Fibroblast of mammary gland (primary cell): ENCODE data around the gene HYOU1.
A peak's percentile ranks its signal among the peaks of the same experiment; 100 is the strongest.

ENCODE experiments used
- DNase-seq: peaks from one replicate; pipeline ENCODE4 v3.0.0-alpha.2; 2010; ENCODE audit warnings: low read depth
- H3K4me3 ChIP-seq: 2 replicates; pipeline ENCODE4 v1.5.1; 2011; ENCODE audit warnings: low read depth, mild to moderate bottlenecking, low read length, moderate library complexity; ENCODE audit not compliant: control insufficient read depth
- TF ChIP-seq, protein P1 (sequence below): conservative IDR thresholded peaks from 2 replicates; pipeline ENCODE4 v1.5.1; 2011; ENCODE audit warnings: low read depth, low read length, inconsistent platforms; ENCODE audit not compliant: control insufficient read depth, insufficient read depth

HYOU1 gene

GRCh38 chr11:119014209-119014924 lies 42.6 kb downstream of the HYOU1 start:
- TF ChIP-seq, protein P1, sequence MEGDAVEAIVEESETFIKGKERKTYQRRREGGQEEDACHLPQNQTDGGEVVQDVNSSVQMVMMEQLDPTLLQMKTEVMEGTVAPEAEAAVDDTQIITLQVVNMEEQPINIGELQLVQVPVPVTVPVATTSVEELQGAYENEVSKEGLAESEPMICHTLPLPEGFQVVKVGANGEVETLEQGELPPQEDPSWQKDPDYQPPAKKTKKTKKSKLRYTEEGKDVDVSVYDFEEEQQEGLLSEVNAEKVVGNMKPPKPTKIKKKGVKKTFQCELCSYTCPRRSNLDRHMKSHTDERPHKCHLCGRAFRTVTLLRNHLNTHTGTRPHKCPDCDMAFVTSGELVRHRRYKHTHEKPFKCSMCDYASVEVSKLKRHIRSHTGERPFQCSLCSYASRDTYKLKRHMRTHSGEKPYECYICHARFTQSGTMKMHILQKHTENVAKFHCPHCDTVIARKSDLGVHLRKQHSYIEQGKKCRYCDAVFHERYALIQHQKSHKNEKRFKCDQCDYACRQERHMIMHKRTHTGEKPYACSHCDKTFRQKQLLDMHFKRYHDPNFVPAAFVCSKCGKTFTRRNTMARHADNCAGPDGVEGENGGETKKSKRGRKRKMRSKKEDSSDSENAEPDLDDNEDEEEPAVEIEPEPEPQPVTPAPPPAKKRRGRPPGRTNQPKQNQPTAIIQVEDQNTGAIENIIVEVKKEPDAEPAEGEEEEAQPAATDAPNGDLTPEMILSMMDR: no peak
- no peak overlapping the region for H3K4me3 ChIP-seq
- no peak for DNase-seq

GRCh38 chr11:119012629-119013170 lies 44.3 kb downstream of the HYOU1 start:
- TF ChIP-seq, protein P1: no peak

GRCh38 chr11:119011476-119012053 lies 45.4 kb downstream of the HYOU1 start:
- DNase-seq: no peak
- TF ChIP-seq, protein P1: no peak
- H3K4me3 ChIP-seq: no peak overlapping the region

More at GRCh38 chr11:119012629-119013170, 44.3 kb downstream of the HYOU1 start:
- no peak overlapping the region for H3K4me3 ChIP-seq
- DNase-seq: no peak

GRCh38 chr11:119006656-119007055 lies 50.3 kb downstream of the HYOU1 start:
- TF ChIP-seq, protein P1: no peak
- H3K4me3 ChIP-seq: no peak overlapping the region
- DNase-seq: no peak

DNA sequence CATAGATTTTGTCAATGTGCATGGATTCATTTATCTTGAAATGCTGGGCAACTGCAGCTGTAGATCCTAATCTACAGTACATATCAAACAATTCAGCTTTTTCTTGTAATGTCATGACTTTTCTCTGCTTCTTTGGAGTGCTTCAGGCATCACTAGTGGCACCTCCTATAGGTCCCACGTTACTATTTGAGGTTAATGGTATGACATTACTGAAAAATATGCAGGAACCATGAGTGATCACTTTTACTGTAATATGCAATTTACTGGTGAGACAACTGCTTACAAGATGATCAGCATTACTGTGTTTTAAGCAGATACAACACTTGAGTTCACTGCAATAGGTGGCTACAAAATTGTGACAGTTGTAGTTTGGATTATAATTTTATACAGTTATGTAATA lies 56.1 kb downstream of the HYOU1 start:
- H3K4me3 ChIP-seq: no peak overlapping the region
- TF ChIP-seq, protein P1: no peak
- peak; percentile 45 for DNase-seq

GRCh38 chr11:118998822-118999221 lies 58.2 kb downstream of the HYOU1 start:
- peak; percentile 68 for DNase-seq
- peak overlapping the region; percentile 91 for H3K4me3 ChIP-seq
- TF ChIP-seq, protein P1: no peak

GRCh38 chr11:118998388-118998717 lies 58.7 kb downstream of the HYOU1 start:
- DNase-seq: no peak
- TF ChIP-seq, protein P1: no peak
- H3K4me3 ChIP-seq: peak overlapping the region; percentile 91
